Prostate gland (tissue), 2 donors: ENCODE measurements around the gene UCN.

Experiments used
- CTCF ChIP-seq, 4 experiments: fragments of 200-600 bp in 2 of 4; fragments of 450-650 bp in 2 of 4; sonication (generic) in 2 of 4; IDR thresholded peaks; 1 replicate in 3 of 4; 2 replicates in 1 of 4; pipeline ENCODE4 v1.5.1; 2016 to 2019; ENCODE audit warnings: antibody characterized with exemption in 4 of 4, mild to moderate bottlenecking in 2 of 4, moderate library complexity in 2 of 4
- POLR2A ChIP-seq: fragments of 450-650 bp; IDR thresholded peaks from one replicate; pipeline ENCODE4 v1.6.1; 2016; ENCODE audit warnings: antibody characterized with exemption, mild to moderate bottlenecking
- POLR2AphosphoS5 ChIP-seq: sonication (generic); formaldehyde crosslinking; IDR thresholded peaks from one replicate; pipeline ENCODE4 v1.6.1; 2017; ENCODE audit warnings: antibody characterized with exemption

- TF ChIP-seq POLR2AphosphoS5 (no peak), CTCF (IDR thresholded peaks at IDR 0.05) (no peak), POLR2A (no peak)
Measured at GRCh38 chr2:27306573-27307286, 1.5 kb downstream of the UCN start.
